Measurements from ENCODE around the gene PRPF6. TPM values are rescaled to one million over a fixed set of nuclear protein-coding genes. Genes with fewer than 3 reads are reported as not detected.

The PRPF6 gene
- total and polyA plus RNA-seq, 8 donors: 27.2 to 49.2 (median 35.7) TPM

- Histone ChIP-seq H3K27me3 (no peaks in the 10 kb centered on the region), H3K4me3 (no peak overlapping the region), H3K4me1 (peaks cover 0 to 5% (median 0%) of the 10 kb centered on the region in 3 donors), H3K36me3 (peaks cover 0 to 36% (median 11%) of the 10 kb centered on the region in 3 donors), H3K9me3 (no peaks in the 10 kb centered on the region), H3K27ac (no peak overlapping the region)
- peak in 2 of 6 donors; percentile 52 to 70 for DNase-seq
- WGBS, 2 donors: 95 to 97% methylated on average over 16 of the region's 16 CpGs
- no peak for TF ChIP-seq CTCF (IDR thresholded peaks at IDR 0.05)
- intact Hi-C loops (cut with DNase I): loop anchor here in 1 of 3 donors (10.0 kb wide), 1 partner anchor 420 kb away; the partner anchor contains the start of gene SRMS
- no peak for FAIRE-seq
- ATAC-seq: no peak
Measured at GRCh38 chr20:63964412-63964811, 16.5 kb upstream of the PRPF6 start.

- H3K27me3 ChIP-seq: no peaks in the 10 kb centered on the region
- H3K4me1 ChIP-seq: peaks cover 0 to 7% (median 0%) of the 10 kb centered on the region in 3 donors
- no peaks in the 10 kb centered on the region for H3K9me3 ChIP-seq
- no peak overlapping the region for H3K27ac ChIP-seq
- 93 to 98% methylated on average over 27 of the region's 27 CpGs for WGBS, 2 donors
- DNase-seq: peak in 2 of 6 donors; percentile 35 to 72
- no peak overlapping the region for H3K4me3 ChIP-seq
- no peak for ATAC-seq
- peaks cover 0 to 29% (median 11%) of the 10 kb centered on the region in 3 donors for H3K36me3 ChIP-seq
- FAIRE-seq: no peak
- no peak for TF ChIP-seq CTCF (IDR thresholded peaks at IDR 0.05)
- intact Hi-C loops (cut with DNase I): loop anchor here in 1 of 3 donors (10.0 kb wide), 1 partner anchor 422 kb away; the partner anchor contains the start of gene SRMS
Measured at GRCh38 chr20:63966172-63966943, 14.6 kb upstream of the PRPF6 start.

GRCh38 chr20:63966944-63967322, 14.0 kb upstream of the PRPF6 start:
- FAIRE-seq: no peak
- no peak overlapping the region for H3K4me3 ChIP-seq
- WGBS, 2 donors: 92 to 96% methylated on average over 13 of the region's 13 CpGs
- H3K4me1 ChIP-seq: peaks cover 0 to 7% (median 0%) of the 10 kb centered on the region in 3 donors
- H3K36me3 ChIP-seq: peaks cover 0 to 23% (median 11%) of the 10 kb centered on the region in 3 donors
- H3K9me3 ChIP-seq: no peaks in the 10 kb centered on the region
- no peak overlapping the region for H3K27ac ChIP-seq
- peak in 2 of 6 donors; percentile 38 to 63 for DNase-seq
- TF ChIP-seq CTCF (IDR thresholded peaks at IDR 0.05): no peak
- intact Hi-C loops (cut with DNase I): loop anchor here in 1 of 3 donors (10.0 kb wide), 1 partner anchor 422 kb away; the partner anchor contains the start of gene SRMS
- ATAC-seq: no peak
- H3K27me3 ChIP-seq: no peaks in the 10 kb centered on the region

GRCh38 chr20:63967330-63968135, 13.4 kb upstream of the PRPF6 start:
- no peaks in the 10 kb centered on the region for H3K9me3 ChIP-seq
- WGBS, 2 donors: 91 to 95% methylated on average over 27 to 28 of the region's 28 CpGs
- peaks cover 0 to 7% (median 0%) of the 10 kb centered on the region in 3 donors for H3K4me1 ChIP-seq
- no peak for ATAC-seq
- H3K36me3 ChIP-seq: peaks cover 0 to 17% (median 5%) of the 10 kb centered on the region in 3 donors
- no peaks in the 10 kb centered on the region for H3K27me3 ChIP-seq
- FAIRE-seq: no peak
- TF ChIP-seq CTCF (IDR thresholded peaks at IDR 0.05): no peak
- no peak overlapping the region for H3K4me3 ChIP-seq
- H3K27ac ChIP-seq: no peak overlapping the region
- intact Hi-C loops (cut with DNase I): loop anchor here in 1 of 3 donors (10.0 kb wide), 1 partner anchor 423 kb away; the partner anchor contains the start of gene SRMS
- peak in 2 of 6 donors; percentile 30 to 74 for DNase-seq
